Esophagus muscularis mucosa (tissue), 4 donors: ENCODE measurements around the gene WDFY3.

ENCODE experiments used
- EP300 ChIP-seq: sonication (generic); formaldehyde crosslinking; IDR thresholded peaks from one replicate; pipeline ENCODE4 v1.6.1; 2017; ENCODE audit warnings: antibody characterized with exemption
- POLR2A ChIP-seq: fragments of 450-650 bp; IDR thresholded peaks from one replicate; pipeline ENCODE4 v1.6.1; 2017; ENCODE audit warnings: antibody characterized with exemption, moderate library complexity, mild to moderate bottlenecking, low read depth
- TF ChIP-seq, protein P1 (sequence below), 3 experiments: fragments of 200-600 bp in 2 of 3; fragments of 450-650 bp in 1 of 3; sonication (generic) in 2 of 3; IDR thresholded peaks; one replicate each; pipeline ENCODE4 v1.5.1; 2017 to 2019; ENCODE audit warnings: antibody characterized with exemption in 3 of 3, mild to moderate bottlenecking in 2 of 3, moderate library complexity in 1 of 3

- TF ChIP-seq, protein P1, sequence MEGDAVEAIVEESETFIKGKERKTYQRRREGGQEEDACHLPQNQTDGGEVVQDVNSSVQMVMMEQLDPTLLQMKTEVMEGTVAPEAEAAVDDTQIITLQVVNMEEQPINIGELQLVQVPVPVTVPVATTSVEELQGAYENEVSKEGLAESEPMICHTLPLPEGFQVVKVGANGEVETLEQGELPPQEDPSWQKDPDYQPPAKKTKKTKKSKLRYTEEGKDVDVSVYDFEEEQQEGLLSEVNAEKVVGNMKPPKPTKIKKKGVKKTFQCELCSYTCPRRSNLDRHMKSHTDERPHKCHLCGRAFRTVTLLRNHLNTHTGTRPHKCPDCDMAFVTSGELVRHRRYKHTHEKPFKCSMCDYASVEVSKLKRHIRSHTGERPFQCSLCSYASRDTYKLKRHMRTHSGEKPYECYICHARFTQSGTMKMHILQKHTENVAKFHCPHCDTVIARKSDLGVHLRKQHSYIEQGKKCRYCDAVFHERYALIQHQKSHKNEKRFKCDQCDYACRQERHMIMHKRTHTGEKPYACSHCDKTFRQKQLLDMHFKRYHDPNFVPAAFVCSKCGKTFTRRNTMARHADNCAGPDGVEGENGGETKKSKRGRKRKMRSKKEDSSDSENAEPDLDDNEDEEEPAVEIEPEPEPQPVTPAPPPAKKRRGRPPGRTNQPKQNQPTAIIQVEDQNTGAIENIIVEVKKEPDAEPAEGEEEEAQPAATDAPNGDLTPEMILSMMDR (IDR thresholded peaks at IDR 0.05): no peak
- TF ChIP-seq POLR2A: no peak
- TF ChIP-seq EP300: no peak
Measured at GRCh38 chr4:84908876-84909275, 57.6 kb downstream of the WDFY3 start.
